ENCODE measurements around the gene DDX31.

- TF ChIP-seq CTCF (conservative IDR thresholded peaks at IDR 0.05) (no peak), ZFX (IDR thresholded peaks at IDR 0.05) (no peak)
Observed at GRCh38 chr9:132595319-132595718, 74.5 kb downstream of the DDX31 start.

Data from C4-2B (cell line).